GM23248 (cell line): ENCODE results near the gene ITGA11. TPM values are rescaled to one million over a fixed set of nuclear protein-coding genes. Genes with fewer than 3 reads are reported as not detected.

ENCODE experiments used
- DNase-seq: peaks from one replicate; pipeline ENCODE4 v3.0.0-alpha.2; 2015
- H2AFZ ChIP-seq: fragments of 200-600 bp; sonication (generic); 2 replicates; pipeline ENCODE4 v1.6.1; 2016; ENCODE audit warnings: antibody characterized with exemption
- H3F3A ChIP-seq: fragments of 200-600 bp; sonication (generic); 2 replicates; pipeline ENCODE4 v1.6.1; 2016; ENCODE audit warnings: mild to moderate bottlenecking, antibody characterized with exemption, mixed run types; ENCODE audit not compliant: insufficient read depth
- H3K27ac ChIP-seq: fragments of 200-600 bp; sonication (generic); 2 replicates; pipeline ENCODE4 v1.5.1; 2016; ENCODE audit warnings: mild to moderate bottlenecking
- H3K27me3 ChIP-seq: fragments of 200-600 bp; sonication (generic); replicated peaks from 2 replicates; pipeline ENCODE4 v1.6.1; 2016; ENCODE audit warnings: mild to moderate bottlenecking; ENCODE audit not compliant: insufficient read depth
- H3K36me3 ChIP-seq: fragments of 200-600 bp; sonication (generic); 2 replicates; pipeline ENCODE4 v1.6.1; 2016; ENCODE audit warnings: low read depth, mild to moderate bottlenecking
- H3K4me1 ChIP-seq: fragments of 200-600 bp; sonication (generic); 2 replicates; pipeline ENCODE4 v1.6.1; 2016; ENCODE audit warnings: mild to moderate bottlenecking; ENCODE audit not compliant: insufficient read depth
- H3K4me2 ChIP-seq: fragments of 200-600 bp; sonication (generic); one replicate; pipeline ENCODE4 v1.6.1; 2016; ENCODE audit warnings: mild to moderate bottlenecking; ENCODE audit not compliant: unreplicated experiment
- H3K4me3 ChIP-seq: fragments of 200-600 bp; sonication (generic); 2 replicates; pipeline ENCODE4 v1.5.1; 2016; ENCODE audit warnings: mild to moderate bottlenecking
- H3K79me2 ChIP-seq: fragments of 200-600 bp; sonication (generic); 2 replicates; pipeline ENCODE4 v1.6.1; 2016; ENCODE audit warnings: mild to moderate bottlenecking; ENCODE audit not compliant: insufficient read depth
- H3K9ac ChIP-seq: fragments of 200-600 bp; sonication (generic); 2 replicates; pipeline ENCODE4 v1.6.1; 2016; ENCODE audit warnings: mild to moderate bottlenecking
- H3K9me2 ChIP-seq: fragments of 200-600 bp; sonication (generic); 2 replicates; pipeline ENCODE4 v1.6.1; 2016; ENCODE audit warnings: mixed run types, mild to moderate bottlenecking, moderate library complexity; ENCODE audit not compliant: insufficient read depth
- H3K9me3 ChIP-seq: fragments of 200-600 bp; sonication (generic); one replicate; pipeline ENCODE4 v1.6.1; 2017; ENCODE audit warnings: low read depth
- H4K20me1 ChIP-seq: fragments of 200-600 bp; sonication (generic); 2 replicates; pipeline ENCODE4 v1.6.0; 2016; ENCODE audit not compliant: insufficient read depth
- EZH2 ChIP-seq: fragments of 200-600 bp; sonication (generic); IDR thresholded peaks from 2 replicates; pipeline ENCODE4 v1.6.1; 2018; ENCODE audit warnings: antibody characterized with exemption, mild to moderate bottlenecking; ENCODE audit not compliant: insufficient read depth, poor library complexity, severe bottlenecking
- EZH2phosphoT487 ChIP-seq: fragments of 200-600 bp; sonication (generic); IDR thresholded peaks from 2 replicates; pipeline ENCODE4 v1.6.1; 2018; ENCODE audit warnings: antibody characterized with exemption, moderate library complexity, mild to moderate bottlenecking, low read depth; ENCODE audit not compliant: insufficient read depth
- WGBS, 2 experiments: methylation state at CpG; one replicate each; pipeline ENCODE4 v1.1.6; 2015 to 2017; ENCODE audit warnings: low lambda C conversion rate in 2 of 2, low coverage in 1 of 2; ENCODE audit errors: missing lambda C conversion rate in 2 of 2; 5-methylcytosine and 5-hydroxymethylcytosine counted together
- in situ Hi-C: fragments of 300-500 bp; cut with MboI; formaldehyde crosslinking; loops from 2 replicates; pipeline ENCODE4 v1.15.0; 2020
- polyA plus RNA-seq: library from polyadenylated mRNA; unstranded; fragments of >200 nt; fragmentation: Nextera tagmentation; extraction: Ambion mirVana; gene quantifications from 2 replicates; pipeline ENCODE4 v1.2.1, GENCODE V29; 2016
- total RNA-seq: library from RNA; depleted of rRNA; stranded (reverse); fragments of >200 nt; shearing (Covaris generic); gene quantifications from 2 replicates; pipeline ENCODE4 v1.2.3, GENCODE V29; 2014

Gene ITGA11
- total and polyA plus RNA-seq, 2 experiments from 2014 or later, result 312 to 352 TPM

GRCh38 chr15:68346979-68347378 is 85.0 kb downstream of the ITGA11 start:
- WGBS, 2 experiments, result 65 to 70% methylated on average over 6 of the region's 6 CpGs
- H3K27ac ChIP-seq, result no peak overlapping the region
- H3K9ac ChIP-seq, result no peak overlapping the region
- no peak overlapping the region for H3K4me3 ChIP-seq
- H3K79me2 ChIP-seq, result no peaks in the 10 kb centered on the region
- H4K20me1 ChIP-seq, result no peaks in the 10 kb centered on the region
- peaks cover under 1% of the 10 kb centered on the region; the same call in 1 of the 2 replicates for H3K4me1 ChIP-seq
- H3K4me2 ChIP-seq, result no peak overlapping the region
- no peaks in the 10 kb centered on the region for H3K27me3 ChIP-seq
- in situ Hi-C loops, result no loop called here
- H3K9me2 ChIP-seq, result no peaks in the 10 kb centered on the region
- TF ChIP-seq EZH2phosphoT487 (no peak), EZH2 (no peak)
- peaks cover 64% of the 10 kb centered on the region for H3K36me3 ChIP-seq
- H3K9me3 ChIP-seq, result no peaks in the 10 kb centered on the region
- no peak for DNase-seq
- H3F3A ChIP-seq, result peaks cover 16% of the 10 kb centered on the region
- H2AFZ ChIP-seq, result no peak overlapping the region

DNA sequence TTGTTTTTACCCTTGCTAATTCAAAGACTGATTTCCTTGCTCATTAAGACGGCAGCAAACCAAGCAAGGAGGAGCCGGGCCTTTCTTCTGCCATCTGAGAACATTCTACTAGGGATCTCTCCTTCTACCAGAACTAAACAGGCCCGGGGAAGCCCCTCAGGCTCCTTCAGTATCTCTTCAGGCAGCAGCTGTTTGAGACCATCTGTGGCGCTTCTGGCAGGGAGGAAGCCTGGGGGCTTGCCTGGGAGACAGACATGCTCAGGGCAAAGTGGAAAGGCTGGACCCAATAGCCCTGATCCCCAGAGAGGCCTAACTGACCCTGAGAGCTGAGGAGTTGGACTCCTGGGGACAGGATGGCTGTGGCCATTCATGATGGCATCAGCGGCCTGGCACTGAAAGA is 86.5 kb downstream of the ITGA11 start:
- Histone ChIP-seq H4K20me1 (no peaks in the 10 kb centered on the region), H3K27ac (no peak overlapping the region), H3K9me3 (no peaks in the 10 kb centered on the region), H3K9me2 (no peaks in the 10 kb centered on the region), H3K36me3 (peaks cover 68% of the 10 kb centered on the region), H3K4me2 (no peak overlapping the region), H3K4me3 (no peak overlapping the region), H3K79me2 (no peaks in the 10 kb centered on the region), H2AFZ (no peak overlapping the region), H3K27me3 (no peaks in the 10 kb centered on the region), H3K9ac (no peak overlapping the region), H3F3A (peaks cover 6% of the 10 kb centered on the region; the same call in 1 of the 2 replicates), H3K4me1 (no peaks in the 10 kb centered on the region)
- DNase-seq, result no peak
- TF ChIP-seq EZH2, result no peak
- no peak for TF ChIP-seq EZH2phosphoT487
- in situ Hi-C loops, result no loop called here
- 77 to 78% methylated on average over 5 of the region's 5 CpGs for WGBS, 2 experiments

DNA sequence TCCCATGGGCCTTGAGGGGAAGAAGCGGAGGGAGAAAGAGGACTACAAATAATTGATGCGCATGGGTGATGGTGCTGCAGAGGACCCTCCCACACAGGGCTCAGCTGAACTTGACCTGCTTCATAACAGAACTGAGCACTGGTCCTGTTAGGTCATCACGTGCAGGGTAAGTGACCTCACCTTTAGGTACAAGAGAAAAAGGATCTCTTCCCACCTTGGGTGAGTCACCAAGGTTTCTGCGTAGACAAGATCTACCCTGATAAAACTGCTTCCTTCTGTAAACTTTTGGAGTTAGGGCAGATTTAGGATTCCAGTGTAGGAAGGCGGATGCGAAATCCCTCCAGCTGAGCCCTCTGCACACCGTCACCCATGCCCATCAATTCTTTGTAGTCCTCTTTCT is 87.4 kb downstream of the ITGA11 start:
- peaks cover 67% of the 10 kb centered on the region for H3K36me3 ChIP-seq

DNA sequence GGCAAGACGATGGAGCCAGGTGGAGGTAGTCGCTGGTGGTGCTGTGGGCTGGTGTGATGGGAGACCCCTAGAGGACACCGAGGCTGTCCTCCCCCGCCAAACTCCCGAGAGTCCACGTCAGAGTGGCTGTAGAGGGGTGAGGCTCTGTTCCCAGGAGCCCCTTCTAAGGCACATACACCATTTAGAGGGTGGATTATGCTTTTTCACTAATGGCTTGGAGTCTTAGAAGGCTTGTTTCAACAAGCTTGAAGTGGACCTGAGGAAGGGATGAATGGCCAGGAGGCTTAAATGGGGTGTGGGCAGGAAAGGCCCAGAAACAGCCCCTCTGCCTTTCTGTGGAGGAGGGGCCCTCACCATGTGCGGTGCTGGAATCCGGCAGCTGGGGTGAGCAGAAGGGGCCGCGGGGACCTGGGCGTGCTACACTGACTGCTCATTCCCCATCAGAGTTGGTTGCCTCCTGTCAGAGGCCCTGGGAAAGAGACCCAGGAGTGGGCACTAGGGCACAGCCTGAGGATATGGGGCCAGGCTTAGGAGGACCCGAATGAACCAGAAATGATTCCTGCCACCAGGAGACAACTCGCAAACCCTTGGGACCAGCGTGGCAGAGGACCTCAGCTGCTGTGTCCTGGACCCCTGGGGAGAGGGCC is 88.3 kb downstream of the ITGA11 start:
- DNase-seq, result no peak
- no peaks in the 10 kb centered on the region for H3K9me2 ChIP-seq
- no peaks in the 10 kb centered on the region for H4K20me1 ChIP-seq
- H3K9me3 ChIP-seq, result no peaks in the 10 kb centered on the region
- no peak overlapping the region for H3K9ac ChIP-seq
- WGBS, 2 experiments, result 90 to 92% methylated on average over 14 of the region's 14 CpGs
- no peak for TF ChIP-seq EZH2
- no peak for TF ChIP-seq EZH2phosphoT487
- H3K4me1 ChIP-seq, result no peaks in the 10 kb centered on the region
- H3K36me3 ChIP-seq, result peaks cover 71% of the 10 kb centered on the region
- H3K27me3 ChIP-seq, result no peaks in the 10 kb centered on the region
- in situ Hi-C loops, result no loop called here
- H3K4me3 ChIP-seq, result no peak overlapping the region
- H3K79me2 ChIP-seq, result no peaks in the 10 kb centered on the region
- H3F3A ChIP-seq, result peaks cover 12% of the 10 kb centered on the region; the same call in 1 of the 2 replicates
- no peak overlapping the region for H3K4me2 ChIP-seq
- H2AFZ ChIP-seq, result no peak overlapping the region
- no peak overlapping the region for H3K27ac ChIP-seq

More for the DNA sequence above, 87.4 kb downstream of the ITGA11 start:
- Histone ChIP-seq H3K4me1 (no peaks in the 10 kb centered on the region), H3K9ac (no peak overlapping the region), H3K4me2 (no peak overlapping the region), H3F3A (peaks cover 8% of the 10 kb centered on the region; the same call in 1 of the 2 replicates), H3K4me3 (no peak overlapping the region), H4K20me1 (no peaks in the 10 kb centered on the region), H3K27me3 (no peaks in the 10 kb centered on the region), H3K27ac (no peak overlapping the region), H2AFZ (no peak overlapping the region), H3K79me2 (no peaks in the 10 kb centered on the region), H3K9me3 (no peaks in the 10 kb centered on the region), H3K9me2 (no peaks in the 10 kb centered on the region)
- TF ChIP-seq EZH2phosphoT487, result no peak
- in situ Hi-C loops, result no loop called here
- no peak for DNase-seq
- WGBS, 2 experiments, result 96 to 98% methylated on average over 7 of the region's 7 CpGs
